ENCODE results near the gene SMIM28. TPM values are rescaled to one million over a fixed set of nuclear protein-coding genes. Genes with fewer than 3 reads are reported as not detected.
A peak's percentile ranks its signal among the peaks of the same experiment; 100 is the strongest.

The SMIM28 gene
- total and polyA plus RNA-seq, 9 of the 15 experiments (the other 6 are each of a cell fraction or from before 2014, with no cell fraction given), result not detected

- no peak for TF ChIP-seq HMGXB4 (CRISPR knock-in tag; IDR thresholded peaks at IDR 0.05)
- no peak for TF ChIP-seq RBM34 (IDR thresholded peaks at IDR 0.05; ENCODE audit: borderline replicate concordance, insufficient read depth, low read length)
- no peak for TF ChIP-seq ZNF282 (CRISPR knock-in tag; IDR thresholded peaks at IDR 0.05)
- TF ChIP-seq ZBTB26 (CRISPR knock-in tag; IDR thresholded peaks at IDR 0.05), result no peak
- no peak for TF ChIP-seq CTCF (IDR thresholded peaks at IDR 0.05 in 2 of 3, conservative IDR thresholded peaks at IDR 0.05 in 1 of 3; ENCODE audit: insufficient read depth in 2 of 3, low read depth in 1 of 3, low read length in 3 of 3)
- no peak for TF ChIP-seq ZNF696 (CRISPR knock-in tag; conservative IDR thresholded peaks at IDR 0.05)
- no peak for TF ChIP-seq COPS2 (conservative IDR thresholded peaks at IDR 0.05)
- TF ChIP-seq PRPF4 (IDR thresholded peaks at IDR 0.05; ENCODE audit: insufficient read depth, low read depth, low read length, poor library complexity, severe bottlenecking), result no peak
- no peak for TF ChIP-seq PPARD (CRISPR knock-in tag; IDR thresholded peaks at IDR 0.05)
- TF ChIP-seq ARID3B (CRISPR knock-in tag; IDR thresholded peaks at IDR 0.05; ENCODE audit: borderline replicate concordance), result peak; percentile 53; the same call in 1 of the 2 replicates
- no peak for TF ChIP-seq ZEB2 (IDR thresholded peaks at IDR 0.05)
- TF ChIP-seq ZBTB12 (CRISPR knock-in tag; IDR thresholded peaks at IDR 0.05), result 0 out of 2 replicates have a peak, but pooled peaks have one; percentile 28
- TF ChIP-seq ZC3H11A (IDR thresholded peaks at IDR 0.05; ENCODE audit: low read depth, low read length), result no peak
- TF ChIP-seq DMBX1 (CRISPR knock-in tag; IDR thresholded peaks at IDR 0.05; ENCODE audit: borderline replicate concordance), result no peak
- no peak for TF ChIP-seq RBM22 (IDR thresholded peaks at IDR 0.05; ENCODE audit: low read depth, low read length, poor library complexity, severe bottlenecking)
- TF ChIP-seq RNF2 (IDR thresholded peaks at IDR 0.05), result no peak
- no peak for TF ChIP-seq MTA1 (IDR thresholded peaks at IDR 0.05; ENCODE audit: borderline replicate concordance)
- TF ChIP-seq NCOR1 (IDR thresholded peaks at IDR 0.05), result no peak
- TF ChIP-seq ZNF583 (CRISPR knock-in tag; IDR thresholded peaks at IDR 0.05), result 0 out of 2 replicates have a peak, but pooled peaks have one; percentile 49
- no peak for TF ChIP-seq ZNF778 (CRISPR knock-in tag; IDR thresholded peaks at IDR 0.05)
- TF ChIP-seq LEF1 (IDR thresholded peaks at IDR 0.05), result no peak
- TF ChIP-seq HNRNPL (IDR thresholded peaks at IDR 0.05; ENCODE audit: low read depth, low read length), result no peak
- TF ChIP-seq GABPB2 (CRISPR knock-in tag; conservative IDR thresholded peaks at IDR 0.05), result no peak
- no peak for TF ChIP-seq SAFB (IDR thresholded peaks at IDR 0.05; ENCODE audit: borderline replicate concordance, low read depth, low read length)
Observed at GRCh38 chr6:138336221-138336620, 41.5 kb upstream of the SMIM28 start (continued).
